Measurements from ENCODE around the gene IRF4. TPM values are rescaled to one million over a fixed set of nuclear protein-coding genes. Genes with fewer than 3 reads are reported as not detected.
"Not testable (repeated sequence)": the region's sequence is repeated elsewhere in the genome, so short reads cannot be mapped to it uniquely, and the experiment has no call there.

IRF4 gene
- total and polyA plus RNA-seq, 8 donors: 0.27 to 7.0 (median 0.36) TPM

- Histone ChIP-seq H3K36me3 (no peaks in the 10 kb centered on the region), H3K4me3 (no peak overlapping the region), H3K27ac (no peak overlapping the region), H3K27me3 (peaks cover 9 to 71% of the 10 kb centered on the region in 2 donors), H3K4me1 (no peaks in the 10 kb centered on the region), H3K9me3 (no peaks in the 10 kb centered on the region)
- DNase-seq: no peak
- TF ChIP-seq CTCF (IDR thresholded peaks at IDR 0.05): no peak
- intact Hi-C loops (cut with DNase I): no loop called here
- no peak for ATAC-seq
These were observed 16.6 kb upstream of the IRF4 start for GRCh38 chr6:374956-375355.

GRCh38 chr6:376827-377640, 14.5 kb upstream of the IRF4 start:
- Histone ChIP-seq H3K9me3 (no peaks in the 10 kb centered on the region), H3K27me3 (peaks cover 9 to 73% of the 10 kb centered on the region in 2 donors), H3K4me1 (no peaks in the 10 kb centered on the region), H3K27ac (no peak overlapping the region), H3K36me3 (no peaks in the 10 kb centered on the region), H3K4me3 (no peak overlapping the region)
- DNase-seq (no peak), ATAC-seq (no peak)
- no peak for TF ChIP-seq CTCF (IDR thresholded peaks at IDR 0.05)
- intact Hi-C loops (cut with DNase I): no loop called here

- H3K9me3 ChIP-seq; DNase-seq; ATAC-seq; H3K36me3 ChIP-seq; intact Hi-C loops (cut with DNase I); H3K4me1 ChIP-seq; H3K4me3 ChIP-seq; H3K27ac ChIP-seq: not testable (repeated sequence)
- peaks cover 9 to 68% of the 10 kb centered on the region in 2 donors for H3K27me3 ChIP-seq
These were observed 13.9 kb upstream of the IRF4 start for GRCh38 chr6:377641-378020.

GRCh38 chr6:378090-378957, 13.2 kb upstream of the IRF4 start:
- no peak for DNase-seq
- Histone ChIP-seq H3K4me3 (no peak overlapping the region), H3K36me3 (no peaks in the 10 kb centered on the region), H3K27me3 (peaks cover 3 to 61% of the 10 kb centered on the region in 2 donors), H3K4me1 (no peaks in the 10 kb centered on the region), H3K9me3 (no peaks in the 10 kb centered on the region), H3K27ac (no peak overlapping the region)
- ATAC-seq: no peak
- TF ChIP-seq CTCF (IDR thresholded peaks at IDR 0.05): no peak
- intact Hi-C loops (cut with DNase I): no loop called here

- Histone ChIP-seq H3K27me3 (peaks cover 0 to 57% of the 10 kb centered on the region in 2 donors), H3K36me3 (no peaks in the 10 kb centered on the region), H3K27ac (no peak overlapping the region), H3K4me3 (no peak overlapping the region), H3K4me1 (no peaks in the 10 kb centered on the region), H3K9me3 (no peaks in the 10 kb centered on the region)
- peak; percentile 22 for ATAC-seq
- intact Hi-C loops (cut with DNase I): no loop called here
- no peak for DNase-seq
- no peak for TF ChIP-seq CTCF (IDR thresholded peaks at IDR 0.05)
These were observed 12.6 kb upstream of the IRF4 start for GRCh38 chr6:378958-379409.

All from left lung (tissue), 10 donors.